ENCODE measurements around the gene IFT22.
A peak's percentile ranks its signal among the peaks of the same experiment; 100 is the strongest.

The IFT22 gene

DNA sequence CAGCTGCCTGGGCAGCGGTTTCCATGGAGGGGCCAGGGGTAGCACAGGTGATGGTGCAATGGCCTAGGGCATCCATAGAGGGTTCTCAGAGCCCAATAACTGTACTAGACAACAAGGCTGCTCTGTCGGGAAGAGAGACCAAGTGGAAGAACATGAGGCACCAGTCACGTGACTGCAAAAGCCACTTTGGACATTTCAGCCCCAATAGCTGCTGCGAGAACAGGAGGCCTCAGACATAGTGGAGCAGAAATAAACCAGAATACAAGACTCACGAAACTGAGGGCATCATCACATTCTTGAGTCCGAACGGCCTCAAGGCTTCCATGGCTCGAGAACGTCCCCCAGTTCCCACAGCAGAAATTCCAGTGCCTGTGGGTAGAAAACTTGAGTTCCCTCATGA, 44.5 kb downstream of the IFT22 start:
- DNase-seq, result no peak

DNA sequence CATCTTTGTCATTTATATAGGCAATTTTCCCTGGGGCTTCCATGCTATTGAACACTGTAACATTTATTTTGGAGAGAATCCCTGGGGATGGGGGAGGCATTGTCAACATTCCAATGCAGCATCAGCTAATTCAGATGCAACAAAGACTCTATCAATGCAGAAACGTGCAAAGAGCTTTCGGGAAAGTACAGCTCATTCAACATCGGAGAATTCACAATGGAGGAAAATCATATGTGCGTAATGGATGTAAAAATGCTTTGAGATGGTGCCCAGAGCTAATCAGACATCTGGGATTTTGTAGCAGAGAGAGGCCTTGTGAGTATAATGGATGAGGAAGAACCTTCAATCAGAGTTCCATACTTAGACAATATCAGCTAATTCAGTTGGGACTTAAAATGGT, 48.4 kb downstream of the IFT22 start:
- no peak for DNase-seq

DNA sequence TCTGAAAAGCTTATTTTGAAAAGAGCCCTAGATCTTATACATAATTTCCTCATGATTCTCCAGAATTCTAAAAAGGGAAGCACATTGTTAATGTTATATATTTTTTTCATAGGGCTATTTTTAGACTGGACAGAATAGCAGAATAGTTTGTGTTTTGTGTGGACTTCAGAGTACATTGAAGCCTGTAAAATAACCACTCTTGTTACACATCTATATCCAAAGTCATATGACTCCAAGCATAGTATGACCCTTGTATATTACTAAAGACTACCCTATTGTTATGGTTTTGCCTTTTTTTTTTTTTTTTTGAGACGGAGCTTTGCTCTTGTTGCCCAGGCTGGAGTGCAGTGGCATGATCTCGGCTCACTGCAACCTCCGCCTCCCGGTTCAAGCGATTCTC, 50.6 kb downstream of the IFT22 start:
- DNase-seq, result no peak

GRCh38 chr7:101269664-101270063, 51.9 kb downstream of the IFT22 start:
- no peak for DNase-seq

DNA sequence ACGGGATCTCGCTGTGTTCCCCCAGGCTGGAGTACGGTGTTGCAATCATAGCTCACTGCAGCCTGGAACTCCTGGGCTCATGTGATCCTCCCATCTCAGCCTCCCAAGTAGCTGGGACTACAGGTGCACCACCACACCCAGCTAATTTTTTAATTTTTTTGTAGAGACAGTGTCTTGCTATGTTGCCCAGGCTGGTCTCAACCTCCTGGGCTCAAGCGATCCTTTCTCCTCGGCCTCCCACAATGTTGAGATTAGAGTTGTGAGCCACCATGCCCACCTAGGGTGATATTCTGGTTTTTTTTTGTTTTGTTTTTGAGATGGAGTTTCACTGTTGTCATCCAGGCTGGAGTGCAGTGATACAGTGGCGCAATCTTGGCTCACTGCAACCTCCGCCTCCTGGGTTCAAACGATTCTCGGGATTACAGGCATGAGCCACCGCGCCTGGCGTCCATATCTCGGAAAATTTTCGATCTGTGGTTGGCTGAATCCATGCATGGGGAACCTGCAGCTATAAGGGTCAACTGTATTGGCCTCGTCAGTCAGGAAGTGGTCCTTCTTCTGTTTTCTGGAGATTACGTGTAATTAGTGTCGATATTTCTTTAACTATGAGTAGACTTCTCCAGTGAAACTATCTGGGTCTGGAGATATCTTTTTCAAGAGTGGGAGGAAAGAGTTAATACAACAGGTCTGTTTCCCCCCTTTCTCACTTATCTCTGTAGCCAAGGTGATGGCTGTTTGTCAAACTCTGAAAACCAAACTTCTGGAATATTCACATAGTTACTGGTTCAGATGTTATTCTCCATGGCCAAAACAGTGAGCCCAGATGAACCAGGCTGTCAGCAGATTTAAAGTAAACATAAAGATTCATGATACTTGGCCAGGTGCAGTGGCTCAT, 55.7 kb downstream of the IFT22 start:
- no peak for DNase-seq

GRCh38 chr7:101264102-101264706, 57.4 kb downstream of the IFT22 start:
- DNase-seq, result peak; percentile 42

Data from RPMI8226 (cell line).